ENCODE measurements around the gene GTF2A2.

GRCh38 chr15:59680346-59680745 lies 23.0 kb upstream of the GTF2A2 start:
- TF ChIP-seq EZH2 (IDR thresholded peaks at IDR 0.05; ENCODE audit: insufficient read depth, low read length): no peak
- no peak for TF ChIP-seq CTCF (IDR thresholded peaks at IDR 0.05; ENCODE audit: insufficient read depth, low read depth, low read length)
